Mesodermal cell (in vitro differentiated cells): ENCODE results near the gene DISC1.

Experiments used
- H3K27ac ChIP-seq: 2 replicates; pipeline ENCODE4 v1.7.0; 2013; ENCODE audit warnings: mild to moderate bottlenecking, low read depth, low read length, moderate library complexity; ENCODE audit not compliant: severe bottlenecking
- H3K36me3 ChIP-seq: 2 replicates; pipeline ENCODE4 v1.7.1; 2013; ENCODE audit warnings: mild to moderate bottlenecking, low read length, moderate library complexity; ENCODE audit not compliant: control insufficient read depth, insufficient read depth
- H3K4me1 ChIP-seq: one replicate; pipeline ENCODE4 v1.7.1; 2013; ENCODE audit warnings: mild to moderate bottlenecking, low read length; ENCODE audit not compliant: insufficient read depth, control insufficient read depth, poor library complexity, severe bottlenecking
- H3K4me3 ChIP-seq: 2 replicates; pipeline ENCODE4 v1.7.0; 2013; ENCODE audit warnings: low read length, control low read depth, mild to moderate bottlenecking; ENCODE audit not compliant: insufficient read depth, poor library complexity, severe bottlenecking; ENCODE audit errors: extremely low read depth
- H3K9me3 ChIP-seq: 2 replicates; pipeline ENCODE4 v1.7.1; 2013; ENCODE audit warnings: mild to moderate bottlenecking, low read length, moderate library complexity; ENCODE audit not compliant: control insufficient read depth
- WGBS, 2 experiments: methylation state at CpG; one replicate each; pipeline ENCODE4 v1.1.5; 2013; ENCODE audit warnings: missing lambda C conversion rate in 2 of 2; ENCODE audit not compliant: insufficient coverage in 2 of 2; 5-methylcytosine and 5-hydroxymethylcytosine counted together

DISC1 gene

GRCh38 chr1:231931846-231932454, 305.4 kb downstream of the DISC1 start:
- WGBS, 2 experiments, result 82 to 83% methylated on average over 3 of the region's 4 CpGs
- Histone ChIP-seq H3K27ac (no peak overlapping the region), H3K9me3 (peaks cover 7% of the 10 kb centered on the region), H3K4me3 (no peak overlapping the region), H3K4me1 (peaks cover 9% of the 10 kb centered on the region), H3K36me3 (no peaks in the 10 kb centered on the region)

- Histone ChIP-seq H3K4me1 (peaks cover 9% of the 10 kb centered on the region), H3K4me3 (no peak overlapping the region), H3K36me3 (no peaks in the 10 kb centered on the region), H3K9me3 (peaks cover 7% of the 10 kb centered on the region), H3K27ac (no peak overlapping the region)
- WGBS, 2 experiments, result 94 to 100% methylated on average over 4 to 8 of the region's 15 CpGs
Observed at GRCh38 chr1:231933711-231934626, 307.4 kb downstream of the DISC1 start.

- Histone ChIP-seq H3K4me3 (no peak overlapping the region), H3K27ac (no peak overlapping the region), H3K36me3 (no peaks in the 10 kb centered on the region), H3K9me3 (peaks cover 7% of the 10 kb centered on the region), H3K4me1 (peaks cover 3% of the 10 kb centered on the region)
- 74 to 90% methylated on average over 2 to 3 of the region's 5 CpGs for WGBS, 2 experiments
Observed at GRCh38 chr1:231934797-231935196, 308.2 kb downstream of the DISC1 start.

DNA sequence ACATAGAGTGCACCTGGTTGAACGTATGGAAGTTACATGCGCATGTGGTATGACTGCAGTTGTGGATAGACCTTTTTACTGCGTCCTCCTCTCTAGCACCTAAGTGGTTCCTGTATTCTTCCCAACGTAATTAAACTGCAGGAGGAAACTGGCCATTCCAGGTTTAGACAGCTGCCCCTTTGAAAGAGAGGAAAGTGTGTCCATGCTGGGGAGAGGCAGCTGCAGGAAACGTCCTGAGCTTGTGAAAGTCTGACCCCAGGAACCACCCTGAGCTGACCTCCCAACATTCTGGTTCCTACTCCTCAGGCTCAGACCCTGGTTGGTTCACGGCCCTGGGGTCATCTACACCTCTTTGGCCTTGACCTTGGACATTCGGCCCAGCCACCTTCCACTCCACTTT, 309.3 kb downstream of the DISC1 start:
- Histone ChIP-seq H3K27ac (no peak overlapping the region), H3K36me3 (no peaks in the 10 kb centered on the region), H3K4me1 (no peaks in the 10 kb centered on the region), H3K9me3 (peaks cover 7% of the 10 kb centered on the region), H3K4me3 (no peak overlapping the region)
- WGBS, 2 experiments, result 82 to 88% methylated on average over 6 to 7 of the region's 7 CpGs

DNA sequence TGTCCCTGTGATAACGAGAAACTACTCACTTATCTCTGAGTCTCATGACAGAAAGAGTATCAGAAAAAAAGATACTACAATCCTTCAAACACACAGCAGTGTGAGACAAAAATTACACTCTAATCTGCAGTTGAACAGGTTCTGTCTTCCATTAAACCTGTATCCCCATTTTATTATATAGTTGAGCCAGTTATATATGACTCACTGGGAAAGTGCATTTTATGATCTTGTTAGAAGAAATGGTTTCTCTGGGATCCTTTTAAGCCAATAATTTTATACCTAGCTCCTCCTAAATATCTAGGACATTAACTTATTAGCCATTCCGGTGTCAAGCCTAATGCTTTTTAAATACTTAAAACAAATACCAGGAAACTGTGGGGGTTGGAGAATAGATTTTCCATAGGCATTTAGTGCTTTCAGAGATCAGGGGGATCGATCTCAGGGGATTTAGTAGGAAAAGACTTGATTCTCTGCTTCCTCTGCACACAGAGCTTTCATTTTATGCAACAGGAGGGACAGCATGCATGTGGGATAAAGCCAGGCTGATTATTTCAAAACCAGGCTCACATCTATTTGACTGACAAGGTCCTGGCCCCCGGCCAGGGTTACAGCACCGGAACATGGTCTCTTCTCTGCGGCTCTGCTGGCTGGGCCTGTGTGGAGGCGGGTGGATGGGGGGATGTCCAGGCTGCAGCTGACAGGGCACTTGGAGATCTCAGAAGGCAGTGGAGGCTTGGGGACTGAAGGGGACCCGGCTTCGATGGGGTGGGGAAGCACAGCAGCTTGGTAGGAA, 310.6 kb downstream of the DISC1 start:
- WGBS, 2 experiments, result 88% methylated on average over 6 to 7 of the region's 9 CpGs
- H3K27ac ChIP-seq, result peak overlapping the region; percentile 6
- no peaks in the 10 kb centered on the region for H3K4me1 ChIP-seq
- no peak overlapping the region for H3K4me3 ChIP-seq
- peaks cover under 1% of the 10 kb centered on the region for H3K9me3 ChIP-seq
- no peaks in the 10 kb centered on the region for H3K36me3 ChIP-seq

DNA sequence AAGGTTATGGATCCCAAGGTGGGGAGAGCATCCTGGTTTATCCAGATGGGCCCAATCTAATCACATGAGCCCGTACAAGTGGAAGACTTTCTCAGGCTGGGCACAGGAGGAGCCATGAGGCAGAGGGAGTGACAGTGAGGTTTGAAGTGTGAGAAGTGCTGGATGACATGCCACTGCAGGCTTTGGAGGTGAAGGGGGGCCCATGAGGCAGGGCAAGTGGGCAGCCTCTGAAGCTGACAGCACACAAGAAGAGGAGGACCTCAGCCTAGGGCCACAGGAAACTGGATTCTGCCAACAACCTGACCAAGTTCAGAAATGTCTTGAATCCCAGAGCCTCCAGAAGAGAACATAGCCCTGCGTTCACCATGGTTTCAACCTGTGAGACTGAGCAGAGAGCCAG, 311.6 kb downstream of the DISC1 start:
- no peaks in the 10 kb centered on the region for H3K9me3 ChIP-seq
- no peak overlapping the region for H3K27ac ChIP-seq
- H3K4me1 ChIP-seq, result no peaks in the 10 kb centered on the region
- no peak overlapping the region for H3K4me3 ChIP-seq
- no peaks in the 10 kb centered on the region for H3K36me3 ChIP-seq
- WGBS, 2 experiments, result 96 to 100% methylated on average over 1 to 2 of the region's 2 CpGs

GRCh38 chr1:231938711-231939110, 312.1 kb downstream of the DISC1 start:
- Histone ChIP-seq H3K36me3 (no peaks in the 10 kb centered on the region), H3K9me3 (no peaks in the 10 kb centered on the region), H3K27ac (no peak overlapping the region), H3K4me3 (no peak overlapping the region), H3K4me1 (no peaks in the 10 kb centered on the region)
- 95 to 100% methylated on average over 2 of the region's 6 CpGs for whole genome bisulfite sequencing, 2 experiments

GRCh38 chr1:231939118-231939517, 312.5 kb downstream of the DISC1 start:
- H3K9me3 ChIP-seq, result no peaks in the 10 kb centered on the region
- H3K4me1 ChIP-seq, result no peaks in the 10 kb centered on the region
- H3K4me3 ChIP-seq, result no peak overlapping the region
- no peak overlapping the region for H3K27ac ChIP-seq
- WGBS, 2 experiments, result 100% methylated on average over 1 of the region's 4 CpGs
- no peaks in the 10 kb centered on the region for H3K36me3 ChIP-seq

DNA sequence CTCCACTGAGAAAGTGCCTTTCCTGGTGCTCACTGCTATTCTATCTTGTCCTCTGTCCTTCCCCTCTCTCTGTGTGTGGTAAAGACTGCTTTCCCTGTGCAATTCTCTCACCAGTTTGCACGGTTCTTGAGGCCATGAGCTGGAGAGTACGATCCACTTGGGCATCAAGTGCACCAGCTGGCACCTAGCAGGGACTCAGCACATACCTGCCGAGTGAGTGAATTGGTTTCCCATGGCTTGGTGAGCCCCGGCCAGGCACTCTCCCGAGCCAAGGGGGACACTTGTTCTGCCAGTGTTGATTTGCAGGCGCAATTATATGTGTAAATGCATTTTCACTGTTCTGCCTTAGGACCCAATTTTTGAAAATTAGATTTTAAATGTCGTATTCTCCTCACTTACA, 313.5 kb downstream of the DISC1 start:
- H3K27ac ChIP-seq, result no peak overlapping the region
- H3K9me3 ChIP-seq, result no peaks in the 10 kb centered on the region
- no peaks in the 10 kb centered on the region for H3K4me1 ChIP-seq
- H3K36me3 ChIP-seq, result no peaks in the 10 kb centered on the region
- WGBS, 2 experiments, result 84 to 90% methylated on average over 5 of the region's 7 CpGs
- no peak overlapping the region for H3K4me3 ChIP-seq

- 69 to 80% methylated on average over 2 to 3 of the region's 6 CpGs for WGBS, 2 experiments
Observed at GRCh38 chr1:231940701-231941100, 314.1 kb downstream of the DISC1 start.

More at GRCh38 chr1:231940701-231941100, 314.1 kb downstream of the DISC1 start:
- Histone ChIP-seq H3K9me3 (no peaks in the 10 kb centered on the region), H3K4me3 (no peak overlapping the region), H3K36me3 (no peaks in the 10 kb centered on the region), H3K27ac (no peak overlapping the region), H3K4me1 (no peaks in the 10 kb centered on the region)
